Stimulated activated CD4-positive, alpha-beta T cell treated with anti-CD3 and anti-CD28 coated beads, Interleukin-1b, Interleukin-23, amount 100 ng/mL, for 24 hours (primary cell): ENCODE results near the gene NUP42.

Experiments
- DNase-seq, 4 experiments: peaks; one replicate each; pipeline ENCODE4 v3.0.0-alpha.2; 2020; ENCODE audit warnings: low read depth in 4 of 4, low spot score in 1 of 4

NUP42 gene

GRCh38 chr7:23234569-23235296 is 52.9 kb downstream of the NUP42 start:
- no peak for DNase-seq

- DNase-seq = no peak
Measured at GRCh38 chr7:23235813-23236221, 54.0 kb downstream of the NUP42 start.

- DNase-seq = no peak
Measured at GRCh38 chr7:23237000-23237399, 55.2 kb downstream of the NUP42 start.

- no peak for DNase-seq
Measured at GRCh38 chr7:23238983-23239652, 57.3 kb downstream of the NUP42 start.

GRCh38 chr7:23239698-23240097 is 57.9 kb downstream of the NUP42 start:
- DNase-seq = no peak

- no peak for DNase-seq
Measured at GRCh38 chr7:23242321-23242720, 60.5 kb downstream of the NUP42 start.

- no peak for DNase-seq
Measured at GRCh38 chr7:23242935-23243334, 61.1 kb downstream of the NUP42 start.

- no peak for DNase-seq
Measured at GRCh38 chr7:23246555-23246954, 64.7 kb downstream of the NUP42 start, which contains the start of gene GPNMB. Gene GPNMB (plus strand): TSS chr7:23246775. CDS start chr7:23246858, 83 bp downstream.

- DNase-seq = no peak
Measured at GRCh38 chr7:23247046-23247602, 65.3 kb downstream of the NUP42 start.

GRCh38 chr7:23247603-23248335 is 65.9 kb downstream of the NUP42 start:
- no peak for DNase-seq

- no peak for DNase-seq
Measured at GRCh38 chr7:23249486-23249885, 67.6 kb downstream of the NUP42 start.
